Measurements from ENCODE around the gene RNASE2.
A peak's percentile ranks its signal among the peaks of the same experiment; 100 is the strongest.

The RNASE2 gene

GRCh38 chr14:20989787-20990600 is 34.7 kb downstream of the RNASE2 start, which contains the start of gene METTL17:
TSS of gene METTL17 (plus strand) at chr14:20989980. CDS start at chr14:20990003, 23 bp downstream.
- peak within 1 kb of the TSS; percentile 97 for H3K4me2 ChIP-seq (ENCODE audit: insufficient read depth, low read length)
- peak within 1 kb of the TSS; percentile 93 for H3K27ac ChIP-seq (ENCODE audit: low read length)
- H3K4me3 ChIP-seq (ENCODE audit: low read depth in 1 of 2, low read length in 2 of 2) = peak within 1 kb of the TSS; percentile 58 to 76
- H2AFZ ChIP-seq (ENCODE audit: low read depth, low read length) = peak within 1 kb of the TSS; percentile 80
- peaks cover 34% of the 10 kb centered on the region for H3K79me2 ChIP-seq (ENCODE audit: insufficient read depth, low read length)
- H3K9ac ChIP-seq (ENCODE audit: low read depth, low read length) = peak within 1 kb of the TSS; percentile 71
- ATAC-seq (ENCODE audit: insufficient read depth, low read depth) = peak; percentile 93
- H3K27me3 ChIP-seq (ENCODE audit: insufficient read depth, low read length, poor library complexity) = no peaks in the 10 kb centered on the region
- H3K36me3 ChIP-seq (ENCODE audit: insufficient read depth, low read length) = peaks cover 36% of the 10 kb centered on the region
- peak; percentile 95 for DNase-seq
- peaks cover 33% of the 10 kb centered on the region for H3K4me1 ChIP-seq (ENCODE audit: insufficient read depth, low read length)
- no peaks in the 10 kb centered on the region for H3K9me3 ChIP-seq (ENCODE audit: insufficient read depth, low read length, severe bottlenecking)
- TF ChIP-seq EZH2 (IDR thresholded peaks at IDR 0.05; ENCODE audit: borderline replicate concordance, low read depth, low read length, severe bottlenecking) (no peak), CTCF (IDR thresholded peaks at IDR 0.05; ENCODE audit: borderline replicate concordance, extremely low read depth, low read length, poor library complexity, severe bottlenecking) (peak; percentile 22)
- H4K20me1 ChIP-seq (ENCODE audit: insufficient read depth, low read length) = no peaks in the 10 kb centered on the region; the same call in 1 of the 2 replicates

- H3K79me2 ChIP-seq (ENCODE audit: insufficient read depth, low read length) = peaks cover 10% of the 10 kb centered on the region; the same call in 1 of the 2 replicates
Measured at GRCh38 chr14:20996521-20996920, 41.2 kb downstream of the RNASE2 start.

GRCh38 chr14:20997115-20997514 is 41.8 kb downstream of the RNASE2 start:
- ATAC-seq (ENCODE audit: insufficient read depth, low read depth) (no peak), DNase-seq (no peak)
- Histone ChIP-seq H3K9ac (ENCODE audit: low read depth, low read length) (no peak overlapping the region), H3K4me2 (ENCODE audit: insufficient read depth, low read length) (no peak overlapping the region), H3K9me3 (ENCODE audit: insufficient read depth, low read length, severe bottlenecking) (no peaks in the 10 kb centered on the region), H3K27me3 (ENCODE audit: insufficient read depth, low read length, poor library complexity) (no peaks in the 10 kb centered on the region), H3K4me3 (ENCODE audit: low read depth in 1 of 2, low read length in 2 of 2) (no peak overlapping the region), H2AFZ (ENCODE audit: low read depth, low read length) (no peak overlapping the region), H3K79me2 (ENCODE audit: insufficient read depth, low read length) (peaks cover 5% of the 10 kb centered on the region; the same call in 1 of the 2 replicates), H3K36me3 (ENCODE audit: insufficient read depth, low read length) (peaks cover 52% of the 10 kb centered on the region), H4K20me1 (ENCODE audit: insufficient read depth, low read length) (peaks cover 4% of the 10 kb centered on the region; the same call in 1 of the 2 replicates), H3K4me1 (ENCODE audit: insufficient read depth, low read length) (peaks cover 4% of the 10 kb centered on the region; the same call in 1 of the 2 replicates), H3K27ac (ENCODE audit: low read length) (no peak overlapping the region)
- TF ChIP-seq EZH2 (IDR thresholded peaks at IDR 0.05; ENCODE audit: borderline replicate concordance, low read depth, low read length, severe bottlenecking) (no peak), CTCF (IDR thresholded peaks at IDR 0.05; ENCODE audit: borderline replicate concordance, extremely low read depth, low read length, poor library complexity, severe bottlenecking) (no peak)

More at GRCh38 chr14:20996521-20996920, 41.2 kb downstream of the RNASE2 start:
- Histone ChIP-seq H3K27me3 (ENCODE audit: insufficient read depth, low read length, poor library complexity) (no peaks in the 10 kb centered on the region), H3K36me3 (ENCODE audit: insufficient read depth, low read length) (peaks cover 58% of the 10 kb centered on the region), H3K4me2 (ENCODE audit: insufficient read depth, low read length) (no peak overlapping the region), H4K20me1 (ENCODE audit: insufficient read depth, low read length) (peaks cover 4% of the 10 kb centered on the region; the same call in 1 of the 2 replicates), H2AFZ (ENCODE audit: low read depth, low read length) (no peak overlapping the region), H3K4me3 (ENCODE audit: low read depth in 1 of 2, low read length in 2 of 2) (no peak overlapping the region), H3K4me1 (ENCODE audit: insufficient read depth, low read length) (peaks cover 10% of the 10 kb centered on the region), H3K9ac (ENCODE audit: low read depth, low read length) (no peak overlapping the region), H3K27ac (ENCODE audit: low read length) (no peak overlapping the region), H3K9me3 (ENCODE audit: insufficient read depth, low read length, severe bottlenecking) (no peaks in the 10 kb centered on the region)
- TF ChIP-seq EZH2 (IDR thresholded peaks at IDR 0.05; ENCODE audit: borderline replicate concordance, low read depth, low read length, severe bottlenecking) = no peak
- no peak for TF ChIP-seq CTCF (IDR thresholded peaks at IDR 0.05; ENCODE audit: borderline replicate concordance, extremely low read depth, low read length, poor library complexity, severe bottlenecking)
- ATAC-seq (ENCODE audit: insufficient read depth, low read depth) (no peak), DNase-seq (no peak)
